ENCODE measurements around the gene HBG1. TPM values are rescaled to one million over a fixed set of nuclear protein-coding genes. Genes with fewer than 3 reads are reported as not detected.

Gene HBG1
- total and polyA plus RNA-seq, 10 of the 15 experiments (the other 5 are each of a cell fraction or from before 2014, with no cell fraction given): 0.84 to 2.3 (median 1.9) TPM; not detected in 5

DNA sequence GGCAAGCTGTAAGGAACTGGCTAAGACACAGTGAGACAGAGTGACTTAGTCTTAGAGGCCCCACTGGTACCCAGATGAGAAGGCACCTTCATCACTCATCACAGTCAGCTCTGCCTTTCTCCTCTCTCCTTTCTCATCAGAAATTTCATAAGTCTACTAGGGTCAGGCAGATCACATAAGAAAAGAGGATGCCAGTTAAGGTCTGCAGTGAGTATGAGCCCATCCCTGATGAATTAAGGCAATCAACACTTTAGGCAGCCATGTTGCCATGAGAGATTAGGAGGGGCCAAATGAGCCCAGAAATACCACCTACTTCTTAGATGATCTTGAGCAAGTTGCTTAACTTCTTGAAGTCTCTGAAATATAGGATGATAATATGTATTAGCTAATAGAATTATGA is 31.9 kb upstream of the HBG1 start:
- in situ Hi-C loops (cut with MboI) (no loop called here), intact Hi-C loops (cut with micrococcal nuclease; ENCODE audit: unreplicated experiment) (no loop called here)
- FAIRE-seq (no peak), ATAC-seq (no peak), DNase-seq (ENCODE audit: low read depth, low spot score) (no peak)
- Histone ChIP-seq H3K9me3 (replicated peaks; ENCODE audit: control insufficient read depth, insufficient read depth, low read length) (no peaks in the 10 kb centered on the region), H3K4me3 (no peak overlapping the region), H3K36me3 (ENCODE audit: control insufficient read depth in 2 of 2, insufficient read depth in 2 of 2, low read length in 1 of 2) (no peaks in the 10 kb centered on the region), H3K4me1 (ENCODE audit: control insufficient read depth, insufficient read depth, low read length) (no peaks in the 10 kb centered on the region), H2AFZ (ENCODE audit: control insufficient read depth, low read depth, low read length) (no peak overlapping the region), H3K9ac (ENCODE audit: control insufficient read depth, insufficient read depth, low read length) (no peak overlapping the region), H4K20me1 (ENCODE audit: control insufficient read depth, insufficient read depth) (no peaks in the 10 kb centered on the region), H3K27me3 (replicated peaks in 1 of 2; ENCODE audit: control insufficient read depth in 2 of 2, insufficient read depth in 2 of 2, low read length in 1 of 2) (no peaks in the 10 kb centered on the region), H3K4me2 (ENCODE audit: control insufficient read depth, insufficient read depth) (no peak overlapping the region), H3K27ac (ENCODE audit: control insufficient read depth, insufficient read depth) (no peak overlapping the region), H3K79me2 (ENCODE audit: control insufficient read depth, insufficient read depth, low read length) (no peaks in the 10 kb centered on the region)
- ChIA-PET POLR2A (no interaction called here), RAD21 (ENCODE audit: unreplicated experiment) (no interaction called here), SMC1A (ENCODE audit: uncharacterized antibody, unreplicated experiment) (interaction anchor here (1.5 to 2.5 kb wide), 2 partner anchors 9 to 53 kb away, joined by 3 to 8 read pairs; no protein-coding TSS in a partner anchor), CTCF (interaction anchor here (1.6 kb wide), 1 partner anchor 8 kb away, joined by 9 read pairs; no protein-coding TSS in a partner anchor)
- TF ChIP-seq MXI1 (IDR thresholded peaks at IDR 0.05; ENCODE audit: low read depth, low read length) (no peak), SREBF1 (IDR thresholded peaks at IDR 0.05; ENCODE audit: low read length) (no peak), ZNF622 (IDR thresholded peaks at IDR 0.05) (no peak), ZNF24 (IDR thresholded peaks at IDR 0.05) (no peak), SUZ12 (IDR thresholded peaks at IDR 0.05; ENCODE audit: unreplicated experiment) (no peak)
- TF ChIP-seq, protein P1, sequence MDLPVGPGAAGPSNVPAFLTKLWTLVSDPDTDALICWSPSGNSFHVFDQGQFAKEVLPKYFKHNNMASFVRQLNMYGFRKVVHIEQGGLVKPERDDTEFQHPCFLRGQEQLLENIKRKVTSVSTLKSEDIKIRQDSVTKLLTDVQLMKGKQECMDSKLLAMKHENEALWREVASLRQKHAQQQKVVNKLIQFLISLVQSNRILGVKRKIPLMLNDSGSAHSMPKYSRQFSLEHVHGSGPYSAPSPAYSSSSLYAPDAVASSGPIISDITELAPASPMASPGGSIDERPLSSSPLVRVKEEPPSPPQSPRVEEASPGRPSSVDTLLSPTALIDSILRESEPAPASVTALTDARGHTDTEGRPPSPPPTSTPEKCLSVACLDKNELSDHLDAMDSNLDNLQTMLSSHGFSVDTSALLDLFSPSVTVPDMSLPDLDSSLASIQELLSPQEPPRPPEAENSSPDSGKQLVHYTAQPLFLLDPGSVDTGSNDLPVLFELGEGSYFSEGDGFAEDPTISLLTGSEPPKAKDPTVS (IDR thresholded peaks at IDR 0.05; ENCODE audit: low read depth, low read length): no peak
- BruUV-seq (replicated peaks): no TSS peak

DNA sequence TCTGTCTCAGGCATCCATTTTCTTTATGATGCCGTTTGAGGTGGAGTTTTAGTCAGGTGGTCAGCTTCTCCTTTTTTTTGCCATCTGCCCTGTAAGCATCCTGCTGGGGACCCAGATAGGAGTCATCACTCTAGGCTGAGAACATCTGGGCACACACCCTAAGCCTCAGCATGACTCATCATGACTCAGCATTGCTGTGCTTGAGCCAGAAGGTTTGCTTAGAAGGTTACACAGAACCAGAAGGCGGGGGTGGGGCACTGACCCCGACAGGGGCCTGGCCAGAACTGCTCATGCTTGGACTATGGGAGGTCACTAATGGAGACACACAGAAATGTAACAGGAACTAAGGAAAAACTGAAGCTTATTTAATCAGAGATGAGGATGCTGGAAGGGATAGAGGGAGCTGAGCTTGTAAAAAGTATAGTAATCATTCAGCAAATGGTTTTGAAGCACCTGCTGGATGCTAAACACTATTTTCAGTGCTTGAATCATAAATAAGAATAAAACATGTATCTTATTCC is 31.0 kb upstream of the HBG1 start:
- intact Hi-C loops (cut with micrococcal nuclease; ENCODE audit: unreplicated experiment) (no loop called here), in situ Hi-C loops (cut with MboI) (no loop called here)
- H3K4me2 ChIP-seq (ENCODE audit: control insufficient read depth, insufficient read depth): no peak overlapping the region
- H3K36me3 ChIP-seq (ENCODE audit: control insufficient read depth in 2 of 2, insufficient read depth in 2 of 2, low read length in 1 of 2): no peaks in the 10 kb centered on the region
- H3K79me2 ChIP-seq (ENCODE audit: control insufficient read depth, insufficient read depth, low read length): no peaks in the 10 kb centered on the region
- ChIA-PET RAD21 (ENCODE audit: unreplicated experiment) (no interaction called here), POLR2A (no interaction called here), CTCF (interaction anchor here (1.6 kb wide), 1 partner anchor 9 kb away, joined by 9 read pairs; no protein-coding TSS in a partner anchor), SMC1A (ENCODE audit: uncharacterized antibody, unreplicated experiment) (interaction anchor here (1.5 to 2.5 kb wide), 2 partner anchors 10 to 54 kb away, joined by 3 to 8 read pairs; no protein-coding TSS in a partner anchor)
- no peak for FAIRE-seq
- H3K4me3 ChIP-seq: no peak overlapping the region
- no peak overlapping the region for H2AFZ ChIP-seq (ENCODE audit: control insufficient read depth, low read depth, low read length)
- no peak overlapping the region for H3K9ac ChIP-seq (ENCODE audit: control insufficient read depth, insufficient read depth, low read length)
- H4K20me1 ChIP-seq (ENCODE audit: control insufficient read depth, insufficient read depth): no peaks in the 10 kb centered on the region
- ATAC-seq: peak; percentile 97
- H3K27ac ChIP-seq (ENCODE audit: control insufficient read depth, insufficient read depth): no peak overlapping the region
- H3K4me1 ChIP-seq (ENCODE audit: control insufficient read depth, insufficient read depth, low read length): no peaks in the 10 kb centered on the region
- no peaks in the 10 kb centered on the region for H3K27me3 ChIP-seq (replicated peaks in 1 of 2; ENCODE audit: control insufficient read depth in 2 of 2, insufficient read depth in 2 of 2, low read length in 1 of 2)
- BruUV-seq (replicated peaks): no TSS peak
- DNase-seq (ENCODE audit: low read depth, low spot score): peak; percentile 47
- no peaks in the 10 kb centered on the region for H3K9me3 ChIP-seq (replicated peaks; ENCODE audit: control insufficient read depth, insufficient read depth, low read length)
- 10% methylated on average over 3 of the region's 3 CpGs for WGBS (ENCODE audit: insufficient coverage, insufficient replicate concordance, low lambda C conversion rate, missing lambda C conversion rate)
- TF ChIP-seq YBX1 (IDR thresholded peaks at IDR 0.05): no peak
- no peak for TF ChIP-seq TAF1 (IDR thresholded peaks at IDR 0.05; ENCODE audit: borderline replicate concordance, low read depth, low read length)
- no peak for TF ChIP-seq SRF (IDR thresholded peaks at IDR 0.05; ENCODE audit: low read depth in 2 of 2, low read length in 2 of 2)
- TF ChIP-seq, protein P2, sequence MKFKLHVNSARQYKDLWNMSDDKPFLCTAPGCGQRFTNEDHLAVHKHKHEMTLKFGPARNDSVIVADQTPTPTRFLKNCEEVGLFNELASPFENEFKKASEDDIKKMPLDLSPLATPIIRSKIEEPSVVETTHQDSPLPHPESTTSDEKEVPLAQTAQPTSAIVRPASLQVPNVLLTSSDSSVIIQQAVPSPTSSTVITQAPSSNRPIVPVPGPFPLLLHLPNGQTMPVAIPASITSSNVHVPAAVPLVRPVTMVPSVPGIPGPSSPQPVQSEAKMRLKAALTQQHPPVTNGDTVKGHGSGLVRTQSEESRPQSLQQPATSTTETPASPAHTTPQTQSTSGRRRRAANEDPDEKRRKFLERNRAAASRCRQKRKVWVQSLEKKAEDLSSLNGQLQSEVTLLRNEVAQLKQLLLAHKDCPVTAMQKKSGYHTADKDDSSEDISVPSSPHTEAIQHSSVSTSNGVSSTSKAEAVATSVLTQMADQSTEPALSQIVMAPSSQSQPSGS (IDR thresholded peaks at IDR 0.05; ENCODE audit: low read length): peak; percentile 39; the same call in 1 of the 2 replicates
- TF ChIP-seq TCF12 (IDR thresholded peaks at IDR 0.05; ENCODE audit: low read depth, low read length): 0 out of 2 replicates have a peak, but pooled peaks have one; percentile 25
- 0 out of 2 replicates have a peak, but pooled peaks have one; percentile 43 for TF ChIP-seq TCF3 (IDR thresholded peaks at IDR 0.05; ENCODE audit: borderline replicate concordance, insufficient read depth, low read depth, low read length)
- TF ChIP-seq, protein P3, sequence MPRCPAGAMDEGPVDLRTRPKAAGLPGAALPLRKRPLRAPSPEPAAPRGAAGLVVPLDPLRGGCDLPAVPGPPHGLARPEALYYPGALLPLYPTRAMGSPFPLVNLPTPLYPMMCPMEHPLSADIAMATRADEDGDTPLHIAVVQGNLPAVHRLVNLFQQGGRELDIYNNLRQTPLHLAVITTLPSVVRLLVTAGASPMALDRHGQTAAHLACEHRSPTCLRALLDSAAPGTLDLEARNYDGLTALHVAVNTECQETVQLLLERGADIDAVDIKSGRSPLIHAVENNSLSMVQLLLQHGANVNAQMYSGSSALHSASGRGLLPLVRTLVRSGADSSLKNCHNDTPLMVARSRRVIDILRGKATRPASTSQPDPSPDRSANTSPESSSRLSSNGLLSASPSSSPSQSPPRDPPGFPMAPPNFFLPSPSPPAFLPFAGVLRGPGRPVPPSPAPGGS (IDR thresholded peaks at IDR 0.05; ENCODE audit: borderline replicate concordance, insufficient read depth, low read depth, low read length, poor library complexity, severe bottlenecking): peak; percentile 97
- no peak for TF ChIP-seq SUZ12 (IDR thresholded peaks at IDR 0.05; ENCODE audit: unreplicated experiment)
- TF ChIP-seq YY1 (IDR thresholded peaks at IDR 0.05; ENCODE audit: low read depth, low read length): 0 out of 2 replicates have a peak, but pooled peaks have one; percentile 8

Data from GM12878 (cell line).